ENCODE results near the gene PNMT. TPM values are rescaled to one million over a fixed set of nuclear protein-coding genes. Genes with fewer than 3 reads are reported as not detected.

PNMT gene
- total RNA-seq, 1 donor from 2014 or later = 0.22 TPM

- TF ChIP-seq CTCF (IDR thresholded peaks at IDR 0.05) = no peak
- Mint-ChIP-seq H3K4me1 (ENCODE audit: low read depth) (peaks cover 51% of the 10 kb centered on the region), H3K9me3 (ENCODE audit: low read depth) (no peaks in the 10 kb centered on the region), H3K36me3 (ENCODE audit: low read depth) (no peaks in the 10 kb centered on the region), H3K27me3 (ENCODE audit: low read depth) (no peaks in the 10 kb centered on the region), H3K27ac (ENCODE audit: unreplicated experiment) (no peak overlapping the region), H3K4me3 (ENCODE audit: unreplicated experiment) (no peak overlapping the region)
- no peak for DNase-seq (ENCODE audit: low spot score)
These were observed 27.6 kb upstream of the PNMT start for GRCh38 chr17:39640591-39641031.

GRCh38 chr17:39641097-39641496 lies 27.2 kb upstream of the PNMT start:
- no peaks in the 10 kb centered on the region for H3K36me3 Mint-ChIP-seq (ENCODE audit: low read depth)
- H3K9me3 Mint-ChIP-seq (ENCODE audit: low read depth) = no peaks in the 10 kb centered on the region
- no peak overlapping the region for H3K4me3 Mint-ChIP-seq (ENCODE audit: unreplicated experiment)
- H3K27ac Mint-ChIP-seq (ENCODE audit: unreplicated experiment) = no peak overlapping the region
- peaks cover 51% of the 10 kb centered on the region for H3K4me1 Mint-ChIP-seq (ENCODE audit: low read depth)
- no peak for DNase-seq (ENCODE audit: low spot score)
- TF ChIP-seq CTCF (IDR thresholded peaks at IDR 0.05) = no peak
- no peaks in the 10 kb centered on the region for H3K27me3 Mint-ChIP-seq (ENCODE audit: low read depth)

- no peaks in the 10 kb centered on the region for H3K27me3 Mint-ChIP-seq (ENCODE audit: low read depth)
- no peak overlapping the region for H3K4me3 Mint-ChIP-seq (ENCODE audit: unreplicated experiment)
- H3K27ac Mint-ChIP-seq (ENCODE audit: unreplicated experiment) = no peak overlapping the region
- TF ChIP-seq CTCF (IDR thresholded peaks at IDR 0.05) = no peak
- H3K9me3 Mint-ChIP-seq (ENCODE audit: low read depth) = no peaks in the 10 kb centered on the region
- DNase-seq (ENCODE audit: low spot score) = no peak
- H3K4me1 Mint-ChIP-seq (ENCODE audit: low read depth) = peaks cover 46% of the 10 kb centered on the region
- no peaks in the 10 kb centered on the region for H3K36me3 Mint-ChIP-seq (ENCODE audit: low read depth)
These were observed 26.4 kb upstream of the PNMT start for GRCh38 chr17:39641883-39642282.

GRCh38 chr17:39642291-39643074 lies 25.8 kb upstream of the PNMT start:
- TF ChIP-seq CTCF (IDR thresholded peaks at IDR 0.05) = no peak
- H3K27me3 Mint-ChIP-seq (ENCODE audit: low read depth) = no peaks in the 10 kb centered on the region
- no peaks in the 10 kb centered on the region for H3K36me3 Mint-ChIP-seq (ENCODE audit: low read depth)
- peak overlapping the region; percentile 24 for H3K27ac Mint-ChIP-seq (ENCODE audit: unreplicated experiment)
- H3K4me3 Mint-ChIP-seq (ENCODE audit: unreplicated experiment) = no peak overlapping the region
- no peaks in the 10 kb centered on the region for H3K9me3 Mint-ChIP-seq (ENCODE audit: low read depth)
- no peak for DNase-seq (ENCODE audit: low spot score)
- peaks cover 43% of the 10 kb centered on the region for H3K4me1 Mint-ChIP-seq (ENCODE audit: low read depth)

GRCh38 chr17:39643271-39643670 lies 25.0 kb upstream of the PNMT start:
- TF ChIP-seq CTCF (IDR thresholded peaks at IDR 0.05) = no peak
- H3K9me3 Mint-ChIP-seq (ENCODE audit: low read depth) = no peaks in the 10 kb centered on the region

More at GRCh38 chr17:39643271-39643670, 25.0 kb upstream of the PNMT start:
- H3K36me3 Mint-ChIP-seq (ENCODE audit: low read depth) = no peaks in the 10 kb centered on the region
- no peak overlapping the region for H3K4me3 Mint-ChIP-seq (ENCODE audit: unreplicated experiment)
- H3K4me1 Mint-ChIP-seq (ENCODE audit: low read depth) = peaks cover 36% of the 10 kb centered on the region
- no peak for DNase-seq (ENCODE audit: low spot score)
- H3K27ac Mint-ChIP-seq (ENCODE audit: unreplicated experiment) = no peak overlapping the region
- H3K27me3 Mint-ChIP-seq (ENCODE audit: low read depth) = no peaks in the 10 kb centered on the region
